ENCODE measurements around the gene FAM131A.

- TF ChIP-seq EZH2 (IDR thresholded peaks at IDR 0.05; ENCODE audit: borderline replicate concordance, low read depth, low read length, poor library complexity, severe bottlenecking) (no peak), CTCF (conservative IDR thresholded peaks at IDR 0.05; ENCODE audit: low read depth, low read length) (no peak)
These were observed 15.7 kb upstream of the FAM131A start for GRCh38 chr3:184321666-184322065.
